ENCODE measurements around the gene UNK.

Gene UNK

GRCh38 chr17:75819678-75820077 lies 35.1 kb downstream of the UNK start (continued):
- TF ChIP-seq ZFP3 (CRISPR knock-in tag; IDR thresholded peaks at IDR 0.05) (no peak), ZNF8 (CRISPR knock-in tag; IDR thresholded peaks at IDR 0.05) (no peak), SNAI2 (CRISPR knock-in tag; IDR thresholded peaks at IDR 0.05) (no peak), ZNF565 (CRISPR knock-in tag; conservative IDR thresholded peaks at IDR 0.05; ENCODE audit: low read depth) (no peak), ISL1 (CRISPR knock-in tag; IDR thresholded peaks at IDR 0.05) (no peak), ZC3H10 (CRISPR knock-in tag; IDR thresholded peaks at IDR 0.05) (no peak), TSHZ2 (CRISPR knock-in tag; IDR thresholded peaks at IDR 0.05) (no peak)

GRCh38 chr17:75820094-75821080 lies 35.8 kb downstream of the UNK start:
- no peak for ATAC-seq
- TF ChIP-seq TCF4 (CRISPR knock-in tag; IDR thresholded peaks at IDR 0.05; ENCODE audit: borderline replicate concordance) (no peak), ZFP3 (CRISPR knock-in tag; IDR thresholded peaks at IDR 0.05) (no peak), OSR1 (CRISPR knock-in tag; IDR thresholded peaks at IDR 0.05) (no peak), CSRNP3 (CRISPR knock-in tag; IDR thresholded peaks at IDR 0.05) (no peak)

- TF ChIP-seq ISL1 (CRISPR knock-in tag; IDR thresholded peaks at IDR 0.05) = no peak
- TF ChIP-seq PATZ1 (CRISPR knock-in tag; IDR thresholded peaks at IDR 0.05; ENCODE audit: borderline replicate concordance) = no peak
- no peak for TF ChIP-seq POU6F1 (CRISPR knock-in tag; IDR thresholded peaks at IDR 0.05; ENCODE audit: borderline replicate concordance, low read depth)
- TF ChIP-seq ZFP3 (CRISPR knock-in tag; IDR thresholded peaks at IDR 0.05) = no peak
- no peak for TF ChIP-seq ZNF565 (CRISPR knock-in tag; conservative IDR thresholded peaks at IDR 0.05; ENCODE audit: low read depth)
- no peak for ATAC-seq
Observed at GRCh38 chr17:75821552-75821951, 36.9 kb downstream of the UNK start.

- no peak for ATAC-seq
- no peak for TF ChIP-seq TOX (CRISPR knock-in tag; IDR thresholded peaks at IDR 0.05; ENCODE audit: borderline replicate concordance)
Observed at GRCh38 chr17:75822119-75822799, 37.7 kb downstream of the UNK start.

- no peak for ATAC-seq
- TF ChIP-seq CSDC2 (CRISPR knock-in tag; IDR thresholded peaks at IDR 0.05) (no peak), CSRNP3 (CRISPR knock-in tag; IDR thresholded peaks at IDR 0.05) (no peak), ISL1 (CRISPR knock-in tag; IDR thresholded peaks at IDR 0.05) (no peak), CREB5 (CRISPR knock-in tag; IDR thresholded peaks at IDR 0.05; ENCODE audit: low read depth) (no peak), BACH2 (CRISPR knock-in tag; IDR thresholded peaks at IDR 0.05; ENCODE audit: borderline replicate concordance) (no peak), TCF4 (CRISPR knock-in tag; IDR thresholded peaks at IDR 0.05; ENCODE audit: borderline replicate concordance) (no peak), GLIS3 (CRISPR knock-in tag; IDR thresholded peaks at IDR 0.05) (no peak), OSR1 (CRISPR knock-in tag; IDR thresholded peaks at IDR 0.05) (no peak), PPARA (CRISPR knock-in tag; IDR thresholded peaks at IDR 0.05; ENCODE audit: borderline replicate concordance) (no peak)
Observed at GRCh38 chr17:75822800-75823166, 38.2 kb downstream of the UNK start.

Measured in SK-N-SH treated with all-trans-retinoic acid at 6 μM for 48 hours (cell line).